Measurements from ENCODE around the gene AKNA.

The AKNA gene

GRCh38 chr9:114300153-114300845 is 87.5 kb downstream of the AKNA start:
- no peak for DNase-seq

- no peak for DNase-seq
Measured at GRCh38 chr9:114299286-114300152, 88.3 kb downstream of the AKNA start.

GRCh38 chr9:114296338-114296737 is 91.4 kb downstream of the AKNA start:
- no peak for DNase-seq

GRCh38 chr9:114294664-114295063 is 93.1 kb downstream of the AKNA start:
- DNase-seq, result no peak

GRCh38 chr9:114291886-114292590 is 95.7 kb downstream of the AKNA start:
- DNase-seq, result no peak

GRCh38 chr9:114291064-114291474 is 96.7 kb downstream of the AKNA start:
- DNase-seq, result peak; percentile 10 to 44

GRCh38 chr9:114290561-114290986 is 97.2 kb downstream of the AKNA start:
- DNase-seq, result no peak

GRCh38 chr9:114289571-114290481 is 98.0 kb downstream of the AKNA start:
- DNase-seq, result no peak

GRCh38 chr9:114289106-114289505 is 98.7 kb downstream of the AKNA start:
- DNase-seq, result no peak

GRCh38 chr9:114288193-114289091 is 99.3 kb downstream of the AKNA start:
- no peak for DNase-seq

- DNase-seq, result no peak
Measured at GRCh38 chr9:114287763-114288192, 100.0 kb downstream of the AKNA start.

- DNase-seq, result no peak
Measured at GRCh38 chr9:114287001-114287762, 100.6 kb downstream of the AKNA start.

- DNase-seq, result no peak
Measured at GRCh38 chr9:114286146-114286679, 101.6 kb downstream of the AKNA start.

- DNase-seq, result no peak
Measured at GRCh38 chr9:114285166-114285867, 102.5 kb downstream of the AKNA start.

GRCh38 chr9:114284316-114285060 is 103.3 kb downstream of the AKNA start:
- DNase-seq, result no peak
